Kidney capillary endothelial cell (primary cell): Measurements from ENCODE around the gene PITX1.
"Not testable (repeated sequence)": the region's sequence is repeated elsewhere in the genome, so short reads cannot be mapped to it uniquely, and the experiment has no call there.

Source experiments
- DNase-seq: peaks from one replicate; pipeline ENCODE4 v3.0.0-alpha.2; 2018; ENCODE audit warnings: low spot score

PITX1 gene

GRCh38 chr5:135033901-135034235, at the start of gene PITX1:
Gene PITX1, minus strand, starts transcription at chr5:135034228. Its CDS starts 347 bp downstream, at chr5:135033881.
- no peak for DNase-seq

- not testable (repeated sequence) for DNase-seq
These were observed 49.3 kb upstream of the PITX1 start for GRCh38 chr5:135083334-135083733.

- DNase-seq: no peak
These were observed 47.2 kb upstream of the PITX1 start for GRCh38 chr5:135081240-135081639.

- no peak for DNase-seq
These were observed 45.7 kb upstream of the PITX1 start for GRCh38 chr5:135079760-135080159.

GRCh38 chr5:135079099-135079681, 45.2 kb upstream of the PITX1 start:
- no peak for DNase-seq

GRCh38 chr5:135076801-135077200, 42.8 kb upstream of the PITX1 start:
- DNase-seq: no peak

GRCh38 chr5:135076051-135076491, 42.0 kb upstream of the PITX1 start:
- no peak for DNase-seq

- DNase-seq: no peak
These were observed 41.6 kb upstream of the PITX1 start for GRCh38 chr5:135075621-135076020.

GRCh38 chr5:135073761-135074345, 39.8 kb upstream of the PITX1 start:
- DNase-seq: no peak

- DNase-seq: no peak
These were observed 38.6 kb upstream of the PITX1 start for GRCh38 chr5:135072387-135073281.

- no peak for DNase-seq
These were observed 37.3 kb upstream of the PITX1 start for GRCh38 chr5:135071311-135071710.

- DNase-seq: no peak
These were observed 36.0 kb upstream of the PITX1 start for GRCh38 chr5:135069895-135070657.

GRCh38 chr5:135069016-135069770, 35.2 kb upstream of the PITX1 start:
- no peak for DNase-seq

GRCh38 chr5:135067587-135067986, 33.6 kb upstream of the PITX1 start:
- DNase-seq: no peak

GRCh38 chr5:135066781-135067180, 32.8 kb upstream of the PITX1 start:
- no peak for DNase-seq

GRCh38 chr5:135065306-135066265, 31.6 kb upstream of the PITX1 start:
- no peak for DNase-seq

- no peak for DNase-seq
These were observed 30.2 kb upstream of the PITX1 start for GRCh38 chr5:135064235-135064570.

GRCh38 chr5:135063511-135064234, 29.6 kb upstream of the PITX1 start:
- DNase-seq: no peak

- DNase-seq: no peak
These were observed 29.0 kb upstream of the PITX1 start for GRCh38 chr5:135063056-135063445.
